Ramos (cell line): Measurements from ENCODE around the gene NOS2.

Experiments
- in situ Hi-C: fragments of 300-500 bp; cut with MboI; formaldehyde crosslinking; loops from one replicate; pipeline ENCODE4 v1.14.3; 2022; ENCODE audit warnings: low sequenced_read_pairs; ENCODE audit not compliant: unreplicated experiment

NOS2 gene

GRCh38 chr17:27797390-27798091 is 2.8 kb downstream of the NOS2 start:
- in situ Hi-C loops, result loop anchor here (25.0 kb wide), 1 partner anchor 415 kb away; no protein-coding TSS in a partner anchor

GRCh38 chr17:27793906-27794569 is 6.3 kb downstream of the NOS2 start:
- in situ Hi-C loops, result loop anchor here (25.0 kb wide), 1 partner anchor 418 kb away; no protein-coding TSS in a partner anchor

GRCh38 chr17:27793168-27793905 is 7.0 kb downstream of the NOS2 start:
- in situ Hi-C loops, result loop anchor here (25.0 kb wide), 1 partner anchor 419 kb away; no protein-coding TSS in a partner anchor

- in situ Hi-C loops, result loop anchor here (25.0 kb wide), 1 partner anchor 420 kb away; no protein-coding TSS in a partner anchor
Observed at GRCh38 chr17:27792095-27792494, 8.2 kb downstream of the NOS2 start.

- in situ Hi-C loops, result loop anchor here (25.0 kb wide), 1 partner anchor 423 kb away; no protein-coding TSS in a partner anchor
Observed at GRCh38 chr17:27788919-27789318, 11.4 kb downstream of the NOS2 start.

- in situ Hi-C loops, result loop anchor here (25.0 kb wide), 1 partner anchor 429 kb away; no protein-coding TSS in a partner anchor
Observed at GRCh38 chr17:27783440-27784350, 16.6 kb downstream of the NOS2 start.

GRCh38 chr17:27782791-27783206 is 17.5 kb downstream of the NOS2 start:
- in situ Hi-C loops, result loop anchor here (25.0 kb wide), 1 partner anchor 430 kb away; no protein-coding TSS in a partner anchor

- in situ Hi-C loops, result loop anchor here (25.0 kb wide), 1 partner anchor 431 kb away; no protein-coding TSS in a partner anchor
Observed at GRCh38 chr17:27780828-27781404, 19.4 kb downstream of the NOS2 start.

- in situ Hi-C loops, result loop anchor here (25.0 kb wide), 1 partner anchor 432 kb away; no protein-coding TSS in a partner anchor
Observed at GRCh38 chr17:27780092-27780827, 20.1 kb downstream of the NOS2 start.

- in situ Hi-C loops, result loop anchor here (25.0 kb wide), 1 partner anchor 434 kb away; no protein-coding TSS in a partner anchor
Observed at GRCh38 chr17:27778183-27778582, 22.1 kb downstream of the NOS2 start.

- in situ Hi-C loops, result loop anchor here (25.0 kb wide), 1 partner anchor 435 kb away; no protein-coding TSS in a partner anchor
Observed at GRCh38 chr17:27776882-27777624, 23.3 kb downstream of the NOS2 start.

- in situ Hi-C loops, result loop anchor here (25.0 kb wide), 1 partner anchor 409 kb away; no protein-coding TSS in a partner anchor
Observed at GRCh38 chr17:27771586-27771985, 28.7 kb downstream of the NOS2 start.

GRCh38 chr17:27770877-27771276 is 29.5 kb downstream of the NOS2 start:
- in situ Hi-C loops, result loop anchor here (25.0 kb wide), 1 partner anchor 409 kb away; no protein-coding TSS in a partner anchor

- in situ Hi-C loops, result loop anchor here (10.0 to 25.0 kb wide), 2 partner anchors 116 to 407 kb away; no protein-coding TSS in a partner anchor
Observed at GRCh38 chr17:27768858-27769410, 31.4 kb downstream of the NOS2 start.

GRCh38 chr17:27766438-27766837 is 33.9 kb downstream of the NOS2 start:
- in situ Hi-C loops, result loop anchor here (10.0 to 25.0 kb wide), 2 partner anchors 118 to 404 kb away; no protein-coding TSS in a partner anchor

GRCh38 chr17:27765353-27765752 is 35.0 kb downstream of the NOS2 start:
- in situ Hi-C loops, result loop anchor here (10.0 to 25.0 kb wide), 2 partner anchors 119 to 403 kb away; no protein-coding TSS in a partner anchor

- in situ Hi-C loops, result loop anchor here (10.0 to 25.0 kb wide), 2 partner anchors 120 to 402 kb away; no protein-coding TSS in a partner anchor
Observed at GRCh38 chr17:27764589-27764988, 35.7 kb downstream of the NOS2 start.
